Measurements from ENCODE around the gene ENSA. TPM values are rescaled to one million over a fixed set of nuclear protein-coding genes. Genes with fewer than 3 reads are reported as not detected.
A peak's percentile ranks its signal among the peaks of the same experiment; 100 is the strongest.
"Not testable (repeated sequence)": the region's sequence is repeated elsewhere in the genome, so short reads cannot be mapped to it uniquely, and the experiment has no call there.

Gene ENSA
- total RNA-seq, 2 experiments from 2014 or later = 192 to 193 TPM

GRCh38 chr1:150619576-150620509, 9.6 kb downstream of the ENSA start:
- ChIA-PET POLR2A (interaction anchor here (0.6 to 0.7 kb wide), 2 partner anchors 68 to 155 kb away, joined by 3 to 5 read pairs; no protein-coding TSS in a partner anchor), CTCF (interaction anchor here (0.6 to 4.1 kb wide), 7 partner anchors 8 to 179 kb away, joined by 3 to 22 read pairs (median 3); partner anchors contain the start of gene ENSA)
- Mint-ChIP-seq H3K4me1 (peaks cover 77% of the 10 kb centered on the region), H3K4me3 (no peak overlapping the region), H3K27me3 (no peaks in the 10 kb centered on the region), H3K27ac (peak overlapping the region; percentile 51), H3K36me3 (ENCODE audit: low read depth) (peaks cover 72% of the 10 kb centered on the region), H3K9me3 (no peaks in the 10 kb centered on the region)
- no peak for DNase-seq

- ChIA-PET CTCF (interaction anchor here (0.6 to 2.0 kb wide), 6 partner anchors 11 to 56 kb away, joined by 3 to 9 read pairs (median 5); partner anchors contain the start of genes ENSA and MCL1), POLR2A (interaction anchor here (0.7 to 1.3 kb wide), 2 partner anchors 36 to 39 kb away, joined by 4 to 5 read pairs; partner anchors contain the start of gene MCL1)
- DNase-seq = no peak
- Mint-ChIP-seq H3K9me3 (no peaks in the 10 kb centered on the region), H3K4me3 (no peak overlapping the region), H3K27me3 (no peaks in the 10 kb centered on the region), H3K27ac (peak overlapping the region; percentile 79), H3K4me1 (peaks cover 69% of the 10 kb centered on the region), H3K36me3 (ENCODE audit: low read depth) (peaks cover 52% of the 10 kb centered on the region)
Measured at GRCh38 chr1:150615346-150616201, 13.8 kb downstream of the ENSA start.

GRCh38 chr1:150613061-150613920, 16.1 kb downstream of the ENSA start:
- POLR2A ChIA-PET = interaction anchor here (0.8 to 1.1 kb wide), 2 partner anchors 34 to 50 kb away, joined by 4 to 6 read pairs; partner anchors contain the start of gene MCL1
- Mint-ChIP-seq H3K36me3 (ENCODE audit: low read depth) (peaks cover 39% of the 10 kb centered on the region), H3K9me3 (no peaks in the 10 kb centered on the region), H3K4me1 (peaks cover 58% of the 10 kb centered on the region), H3K27ac (peak overlapping the region; percentile 85), H3K4me3 (peak overlapping the region; percentile 55), H3K27me3 (no peaks in the 10 kb centered on the region)
- DNase-seq = peak; percentile 49
- CTCF ChIA-PET = interaction anchor here (0.9 to 1.8 kb wide), 3 partner anchors 8 to 53 kb away, joined by 3 to 5 read pairs (median 4); no protein-coding TSS in a partner anchor

- Mint-ChIP-seq H3K27ac (peak overlapping the region; percentile 85), H3K9me3 (no peaks in the 10 kb centered on the region), H3K36me3 (ENCODE audit: low read depth) (peaks cover 34% of the 10 kb centered on the region), H3K4me3 (no peak overlapping the region), H3K4me1 (peaks cover 56% of the 10 kb centered on the region), H3K27me3 (no peaks in the 10 kb centered on the region)
- ChIA-PET CTCF (interaction anchor here (0.7 to 1.5 kb wide), 4 partner anchors 8 to 89 kb away, joined by 3 to 4 read pairs (median 4); no protein-coding TSS in a partner anchor), POLR2A (interaction anchor here (0.5 to 1.0 kb wide), 3 partner anchors 12 to 44 kb away, joined by 3 to 5 read pairs (median 5); no protein-coding TSS in a partner anchor)
- no peak for DNase-seq
Measured at GRCh38 chr1:150612014-150612345, 17.4 kb downstream of the ENSA start.

- H3K9me3 Mint-ChIP-seq = no peaks in the 10 kb centered on the region
- peaks cover 28% of the 10 kb centered on the region for H3K36me3 Mint-ChIP-seq (ENCODE audit: low read depth)
- no peak overlapping the region for H3K4me3 Mint-ChIP-seq
- ChIA-PET CTCF (interaction anchor here (1.5 to 2.2 kb wide), 3 partner anchors 19 to 50 kb away, joined by 3 to 6 read pairs (median 4); partner anchors contain the start of gene ENSA), POLR2A (no interaction called here)
- peaks cover 45% of the 10 kb centered on the region for H3K4me1 Mint-ChIP-seq
- peak overlapping the region; percentile 46 for H3K27ac Mint-ChIP-seq
- no peak for DNase-seq
- no peaks in the 10 kb centered on the region for H3K27me3 Mint-ChIP-seq
Measured at GRCh38 chr1:150610576-150610975, 18.8 kb downstream of the ENSA start.

GRCh38 chr1:150609732-150610131, 19.7 kb downstream of the ENSA start:
- ChIA-PET CTCF (interaction anchor here (0.6 to 2.7 kb wide), 7 partner anchors 16 to 761 kb away, joined by 3 to 10 read pairs (median 4); partner anchors contain the start of gene MCL1), POLR2A (no interaction called here)
- H3K27ac Mint-ChIP-seq = no peak overlapping the region
- DNase-seq = no peak
- H3K4me3 Mint-ChIP-seq = no peak overlapping the region
- peaks cover 21% of the 10 kb centered on the region for H3K36me3 Mint-ChIP-seq (ENCODE audit: low read depth)
- H3K9me3 Mint-ChIP-seq = no peaks in the 10 kb centered on the region
- H3K4me1 Mint-ChIP-seq = peaks cover 39% of the 10 kb centered on the region
- no peaks in the 10 kb centered on the region for H3K27me3 Mint-ChIP-seq

GRCh38 chr1:150606463-150607142, 22.8 kb downstream of the ENSA start:
- Mint-ChIP-seq H3K27me3 (no peaks in the 10 kb centered on the region), H3K4me3 (no peak overlapping the region), H3K27ac (no peak overlapping the region), H3K36me3 (ENCODE audit: low read depth) (peaks cover 10% of the 10 kb centered on the region), H3K4me1 (peaks cover 24% of the 10 kb centered on the region), H3K9me3 (no peaks in the 10 kb centered on the region)
- no peak for DNase-seq
- CTCF ChIA-PET = interaction anchor here (0.8 to 1.4 kb wide), 2 partner anchors 12 to 46 kb away, joined by 3 read pairs; no protein-coding TSS in a partner anchor
- POLR2A ChIA-PET = no interaction called here

GRCh38 chr1:150605451-150605731, 24.0 kb downstream of the ENSA start:
- not testable (repeated sequence) for H3K4me3 Mint-ChIP-seq
- CTCF ChIA-PET = interaction anchor here (0.5 to 1.4 kb wide), 6 partner anchors 9 to 147 kb away, joined by 3 to 5 read pairs (median 3); no protein-coding TSS in a partner anchor

GRCh38 chr1:150604226-150604588, 25.2 kb downstream of the ENSA start:
- ChIA-PET CTCF (interaction anchor here (1.1 to 1.4 kb wide), 3 partner anchors 10 to 43 kb away, joined by 3 to 4 read pairs (median 4); no protein-coding TSS in a partner anchor), POLR2A (no interaction called here)
- Mint-ChIP-seq H3K4me1 (peaks cover 13% of the 10 kb centered on the region), H3K27me3 (no peaks in the 10 kb centered on the region), H3K9me3 (no peaks in the 10 kb centered on the region), H3K4me3 (no peak overlapping the region), H3K27ac (no peak overlapping the region), H3K36me3 (ENCODE audit: low read depth) (peaks cover 19% of the 10 kb centered on the region)
- no peak for DNase-seq

More at GRCh38 chr1:150605451-150605731, 24.0 kb downstream of the ENSA start:
- not testable (repeated sequence) for H3K27ac Mint-ChIP-seq, DNase-seq, H3K9me3 Mint-ChIP-seq, H3K27me3 Mint-ChIP-seq
- peaks cover 17% of the 10 kb centered on the region for H3K4me1 Mint-ChIP-seq
- peaks cover 13% of the 10 kb centered on the region for H3K36me3 Mint-ChIP-seq (ENCODE audit: low read depth)
- POLR2A ChIA-PET = interaction anchor here (0.7 kb wide), 1 partner anchor 42 kb away, joined by 4 read pairs; no protein-coding TSS in a partner anchor

- ChIA-PET CTCF (interaction anchor here (1.0 to 1.4 kb wide), 3 partner anchors 10 to 42 kb away, joined by 4 to 5 read pairs (median 4); no protein-coding TSS in a partner anchor), POLR2A (no interaction called here)
- Mint-ChIP-seq H3K9me3 (no peaks in the 10 kb centered on the region), H3K4me3 (no peak overlapping the region), H3K27ac (no peak overlapping the region), H3K4me1 (peaks cover 13% of the 10 kb centered on the region), H3K27me3 (no peaks in the 10 kb centered on the region), H3K36me3 (ENCODE audit: low read depth) (peaks cover 19% of the 10 kb centered on the region)
- DNase-seq = no peak
Measured at GRCh38 chr1:150603711-150604110, 25.7 kb downstream of the ENSA start.

- DNase-seq, H3K27ac Mint-ChIP-seq, H3K27me3 Mint-ChIP-seq, POLR2A ChIA-PET, H3K9me3 Mint-ChIP-seq, H3K4me3 Mint-ChIP-seq: not testable (repeated sequence)
- Mint-ChIP-seq H3K36me3 (ENCODE audit: low read depth) (peaks cover 19% of the 10 kb centered on the region), H3K4me1 (peaks cover 16% of the 10 kb centered on the region)
- CTCF ChIA-PET = interaction anchor here (0.6 to 1.0 kb wide), 2 partner anchors 9 to 165 kb away, joined by 3 to 4 read pairs; no protein-coding TSS in a partner anchor
Measured at GRCh38 chr1:150602372-150602771, 27.0 kb downstream of the ENSA start.
